Measurements from ENCODE around the gene SMIM15. TPM values are rescaled to one million over a fixed set of nuclear protein-coding genes. Genes with fewer than 3 reads are reported as not detected.

SMIM15 gene
- total and polyA plus RNA-seq, 5 donors from 2014 or later: 15.9 to 73.1 (median 44.1) TPM

DNA sequence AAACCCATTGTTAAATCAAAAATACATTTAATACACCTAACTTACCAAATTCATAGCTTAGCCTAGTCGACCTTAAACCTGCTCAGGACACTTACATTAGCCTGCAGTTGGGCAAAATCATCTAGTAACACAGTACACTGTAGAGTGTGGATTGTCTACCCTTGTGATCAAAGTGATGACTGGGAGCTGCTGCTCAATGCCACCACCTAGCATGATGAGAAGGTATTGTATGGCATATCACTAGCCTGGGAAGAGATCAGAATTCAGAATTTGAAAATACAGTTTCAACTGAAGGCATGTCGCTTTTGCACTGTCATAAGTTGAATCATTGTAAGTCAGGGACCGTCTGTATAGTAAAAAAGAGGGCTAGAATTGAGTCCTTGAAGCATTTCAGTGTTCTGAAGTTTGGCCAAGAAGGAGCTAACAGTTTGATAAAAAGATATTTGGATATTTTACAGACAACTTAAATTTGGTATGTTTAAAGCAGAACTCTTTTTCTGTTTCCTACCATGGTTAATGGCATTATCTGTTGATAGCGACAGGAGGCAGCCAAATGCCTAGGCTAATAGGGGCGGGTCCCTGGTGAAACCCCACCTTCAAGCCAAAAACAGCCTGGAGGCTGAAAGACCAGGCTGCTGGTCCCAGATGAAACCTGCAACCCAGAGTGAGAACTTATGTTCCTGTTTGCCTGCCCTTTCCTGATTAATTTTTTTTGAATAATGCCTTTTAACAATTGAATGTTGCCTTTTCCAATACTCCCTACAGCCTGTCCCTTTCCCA, 23.0 kb downstream of the SMIM15 start:
- peaks cover 0 to 4% (median 1%) of the 10 kb centered on the region in 4 donors for H3K4me1 Mint-ChIP-seq

DNA sequence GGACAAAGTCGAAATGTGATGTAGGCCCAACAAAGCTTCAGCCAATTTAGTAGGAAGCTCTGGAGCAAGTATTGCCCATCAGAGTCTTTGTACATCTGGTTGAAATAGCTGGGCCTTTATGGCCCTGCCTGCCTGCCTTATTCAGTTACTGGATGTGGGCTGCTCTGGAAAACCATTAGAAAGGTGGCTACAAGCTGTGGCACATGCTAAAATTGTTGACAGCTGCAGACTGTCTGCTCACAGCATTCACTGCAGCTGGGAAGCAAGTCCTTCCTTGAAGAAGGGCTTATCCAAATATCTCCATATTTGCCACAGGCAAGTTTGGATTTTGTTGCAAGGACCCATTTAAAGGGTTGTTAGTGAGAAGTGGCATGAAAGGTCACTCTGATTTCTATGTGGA, 24.4 kb downstream of the SMIM15 start:
- Histone ChIP-seq H3K9me3 (ENCODE audit: control insufficient read depth in 2 of 2, low read length in 2 of 2) (no peaks in the 10 kb centered on the region), H3K36me3 (ENCODE audit: control insufficient read depth, insufficient read depth, low read length) (no peaks in the 10 kb centered on the region), H3K4me1 (ENCODE audit: control insufficient read depth, insufficient read depth, low read length, poor library complexity, severe bottlenecking) (no peaks in the 10 kb centered on the region), H3K4me3 (ENCODE audit: low read depth, low read length) (no peak overlapping the region), H3K27ac (ENCODE audit: insufficient read depth, low read length, poor library complexity, severe bottlenecking) (no peak overlapping the region), H3K27me3 (ENCODE audit: control insufficient read depth, insufficient read depth, low read length) (no peaks in the 10 kb centered on the region)
- H3K4me1 Mint-ChIP-seq: peaks cover 0 to 4% (median 1%) of the 10 kb centered on the region in 4 donors
- no peak for ATAC-seq (ENCODE audit: low read depth in 2 of 2)
- DNase-seq: no peak
- no peaks in the 10 kb centered on the region for H3K36me3 Mint-ChIP-seq
- H3K27me3 Mint-ChIP-seq: no peaks in the 10 kb centered on the region
- H3K4me3 Mint-ChIP-seq: no peak overlapping the region
- H3K27ac Mint-ChIP-seq: no peak overlapping the region
- peaks cover 0 to 1% (median 0%) of the 10 kb centered on the region in 7 donors for H3K9me3 Mint-ChIP-seq

More for the DNA sequence above, 23.0 kb downstream of the SMIM15 start:
- peak overlapping the region in 1 of 3 donors; percentile 2 for H3K27ac Mint-ChIP-seq
- H3K9me3 ChIP-seq (ENCODE audit: control insufficient read depth in 2 of 2, low read length in 2 of 2): no peaks in the 10 kb centered on the region
- H3K27me3 Mint-ChIP-seq: no peaks in the 10 kb centered on the region
- no peak overlapping the region for H3K27ac ChIP-seq (ENCODE audit: insufficient read depth, low read length, poor library complexity, severe bottlenecking)
- H3K27me3 ChIP-seq (ENCODE audit: control insufficient read depth, insufficient read depth, low read length): no peaks in the 10 kb centered on the region
- peaks cover 0 to 1% (median 0%) of the 10 kb centered on the region in 7 donors for H3K9me3 Mint-ChIP-seq
- no peaks in the 10 kb centered on the region for H3K36me3 ChIP-seq (ENCODE audit: control insufficient read depth, insufficient read depth, low read length)
- no peaks in the 10 kb centered on the region for H3K4me1 ChIP-seq (ENCODE audit: control insufficient read depth, insufficient read depth, low read length, poor library complexity, severe bottlenecking)
- no peaks in the 10 kb centered on the region for H3K36me3 Mint-ChIP-seq
- H3K4me3 Mint-ChIP-seq: no peak overlapping the region
- no peak for DNase-seq
- peak in 1 of 2 donors; percentile 45 for ATAC-seq (ENCODE audit: low read depth in 2 of 2)
- no peak overlapping the region for H3K4me3 ChIP-seq (ENCODE audit: low read depth, low read length)

DNA sequence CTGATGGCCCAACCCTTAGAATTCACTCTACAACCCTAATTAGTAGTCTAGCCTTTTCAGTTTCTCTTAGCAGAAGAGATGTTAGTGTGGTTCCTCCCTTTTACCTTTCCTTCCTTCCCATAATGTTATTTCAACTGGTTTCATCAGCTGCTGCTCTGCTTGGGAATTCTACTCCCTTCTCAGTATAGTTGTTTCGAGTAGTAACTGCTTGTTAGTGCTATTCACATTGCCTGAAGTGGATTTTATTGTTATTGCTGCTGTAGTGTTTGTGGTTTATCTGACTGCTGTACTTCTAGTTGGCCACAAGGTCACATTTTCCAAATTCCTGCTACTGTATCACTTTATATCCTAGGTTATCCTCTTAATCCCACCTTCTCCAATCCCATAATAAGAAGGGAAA, 29.7 kb downstream of the SMIM15 start:
- H3K36me3 ChIP-seq (ENCODE audit: control insufficient read depth, insufficient read depth, low read length): no peaks in the 10 kb centered on the region
- H3K4me3 ChIP-seq (ENCODE audit: low read depth, low read length): no peak overlapping the region
- H3K27me3 ChIP-seq (ENCODE audit: control insufficient read depth, insufficient read depth, low read length): no peaks in the 10 kb centered on the region
- peaks cover 3% of the 10 kb centered on the region for H3K36me3 Mint-ChIP-seq
- no peak overlapping the region for H3K4me3 Mint-ChIP-seq
- peaks cover 0 to 3% (median 1%) of the 10 kb centered on the region in 4 donors for H3K4me1 Mint-ChIP-seq
- H3K27ac ChIP-seq (ENCODE audit: insufficient read depth, low read length, poor library complexity, severe bottlenecking): no peak overlapping the region
- H3K27ac Mint-ChIP-seq: peak overlapping the region in 1 of 3 donors; percentile 10
- H3K27me3 Mint-ChIP-seq: no peaks in the 10 kb centered on the region
- no peaks in the 10 kb centered on the region for H3K9me3 ChIP-seq (ENCODE audit: control insufficient read depth in 2 of 2, low read length in 2 of 2)
- peaks cover 0 to 5% (median 1%) of the 10 kb centered on the region in 7 donors for H3K9me3 Mint-ChIP-seq
- no peak for ATAC-seq (ENCODE audit: low read depth in 2 of 2)
- no peaks in the 10 kb centered on the region for H3K4me1 ChIP-seq (ENCODE audit: control insufficient read depth, insufficient read depth, low read length, poor library complexity, severe bottlenecking)
- no peak for DNase-seq

DNA sequence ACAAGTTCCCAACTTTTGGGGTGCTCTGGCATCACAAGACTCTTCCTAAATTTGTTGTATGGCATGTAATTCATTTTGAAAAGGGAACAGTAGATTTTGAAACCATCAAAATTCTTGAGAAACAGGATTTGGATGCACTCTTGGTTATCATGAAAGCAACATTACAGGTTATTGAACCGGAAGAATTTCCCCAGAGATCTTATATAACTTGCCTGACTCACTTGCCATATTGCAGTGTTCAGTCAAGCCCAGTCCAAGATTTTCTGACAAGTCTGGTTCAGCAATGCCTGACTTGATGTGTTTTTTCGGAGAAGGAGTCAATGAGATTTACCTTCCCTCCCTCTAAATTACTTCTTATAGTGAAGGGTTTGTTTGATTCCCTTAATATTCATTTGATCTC, 32.0 kb downstream of the SMIM15 start:
- Histone ChIP-seq H3K27me3 (ENCODE audit: control insufficient read depth, insufficient read depth, low read length) (no peaks in the 10 kb centered on the region), H3K4me3 (ENCODE audit: low read depth, low read length) (no peak overlapping the region), H3K36me3 (ENCODE audit: control insufficient read depth, insufficient read depth, low read length) (no peaks in the 10 kb centered on the region), H3K27ac (ENCODE audit: insufficient read depth, low read length, poor library complexity, severe bottlenecking) (no peak overlapping the region), H3K4me1 (ENCODE audit: control insufficient read depth, insufficient read depth, low read length, poor library complexity, severe bottlenecking) (no peaks in the 10 kb centered on the region), H3K9me3 (ENCODE audit: control insufficient read depth in 2 of 2, low read length in 2 of 2) (no peaks in the 10 kb centered on the region)
- H3K27ac Mint-ChIP-seq: no peak overlapping the region
- ATAC-seq (ENCODE audit: low read depth in 2 of 2) (no peak), DNase-seq (no peak)
- peaks cover 7% of the 10 kb centered on the region for H3K36me3 Mint-ChIP-seq
- H3K4me3 Mint-ChIP-seq: no peak overlapping the region
- no peaks in the 10 kb centered on the region for H3K27me3 Mint-ChIP-seq
- no peaks in the 10 kb centered on the region for H3K4me1 Mint-ChIP-seq
- peaks cover 0 to 5% (median 1%) of the 10 kb centered on the region in 7 donors for H3K9me3 Mint-ChIP-seq

DNA sequence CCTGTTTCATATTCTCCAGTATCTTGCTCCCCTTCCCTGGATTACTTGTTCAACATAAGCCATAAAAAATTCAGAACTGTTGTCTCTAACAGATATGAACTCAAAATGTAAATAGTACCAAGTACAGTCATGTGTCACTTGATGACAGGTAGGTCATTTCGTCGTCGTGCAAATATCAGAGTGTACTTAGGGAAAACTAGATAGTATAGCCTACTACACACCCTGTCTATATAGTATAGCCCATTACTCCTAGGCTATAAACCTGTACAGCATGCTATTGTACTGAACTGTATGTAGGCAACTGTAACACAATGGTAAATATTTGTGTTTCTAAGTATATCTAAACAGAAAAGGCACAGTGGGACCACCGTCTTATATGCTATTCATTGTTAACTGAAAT, 39.1 kb downstream of the SMIM15 start:
- Mint-ChIP-seq H3K9me3 (no peaks in the 10 kb centered on the region), H3K36me3 (peaks cover 11% of the 10 kb centered on the region), H3K4me3 (no peak overlapping the region), H3K4me1 (peaks cover 0 to 3% (median 0%) of the 10 kb centered on the region in 4 donors), H3K27me3 (no peaks in the 10 kb centered on the region), H3K27ac (no peak overlapping the region)
- Histone ChIP-seq H3K9me3 (ENCODE audit: control insufficient read depth in 2 of 2, low read length in 2 of 2) (no peaks in the 10 kb centered on the region), H3K36me3 (ENCODE audit: control insufficient read depth, insufficient read depth, low read length) (no peaks in the 10 kb centered on the region), H3K27ac (ENCODE audit: insufficient read depth, low read length, poor library complexity, severe bottlenecking) (no peak overlapping the region), H3K4me3 (ENCODE audit: low read depth, low read length) (no peak overlapping the region), H3K4me1 (ENCODE audit: control insufficient read depth, insufficient read depth, low read length, poor library complexity, severe bottlenecking) (no peaks in the 10 kb centered on the region), H3K27me3 (ENCODE audit: control insufficient read depth, insufficient read depth, low read length) (no peaks in the 10 kb centered on the region)
- ATAC-seq (ENCODE audit: low read depth in 2 of 2) (no peak), DNase-seq (no peak)

DNA sequence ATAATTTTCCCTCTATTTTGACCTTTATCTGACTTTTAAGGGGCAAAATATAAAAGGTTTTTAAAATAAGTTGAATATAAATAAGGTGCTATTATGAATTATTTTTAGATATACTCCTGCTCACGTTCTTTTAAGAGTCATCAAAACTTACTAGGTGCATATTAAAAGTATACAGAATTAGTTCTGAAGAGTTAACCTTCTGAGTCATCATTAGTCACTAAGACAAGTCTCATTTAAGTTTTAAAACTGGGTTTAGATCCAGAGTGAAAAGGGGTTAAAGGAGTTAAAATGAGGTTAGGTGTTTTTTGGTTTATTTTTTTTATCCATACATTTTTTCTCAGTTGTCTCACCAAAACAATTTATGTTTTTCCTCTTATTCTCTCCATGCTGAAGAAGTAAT, 41.7 kb downstream of the SMIM15 start:
- Mint-ChIP-seq H3K27me3 (no peaks in the 10 kb centered on the region), H3K4me1 (peaks cover 0 to 5% (median under 1%) of the 10 kb centered on the region in 4 donors), H3K4me3 (no peak overlapping the region), H3K36me3 (peaks cover 8% of the 10 kb centered on the region), H3K9me3 (peaks cover 0 to 2% (median 0%) of the 10 kb centered on the region in 7 donors), H3K27ac (no peak overlapping the region)
- H3K27me3 ChIP-seq (ENCODE audit: control insufficient read depth, insufficient read depth, low read length): no peaks in the 10 kb centered on the region
- no peaks in the 10 kb centered on the region for H3K9me3 ChIP-seq (ENCODE audit: control insufficient read depth in 2 of 2, low read length in 2 of 2)
- no peaks in the 10 kb centered on the region for H3K4me1 ChIP-seq (ENCODE audit: control insufficient read depth, insufficient read depth, low read length, poor library complexity, severe bottlenecking)
- no peak for DNase-seq
- H3K27ac ChIP-seq (ENCODE audit: insufficient read depth, low read length, poor library complexity, severe bottlenecking): no peak overlapping the region
- no peak overlapping the region for H3K4me3 ChIP-seq (ENCODE audit: low read depth, low read length)
- no peak for ATAC-seq (ENCODE audit: low read depth in 2 of 2)
- no peaks in the 10 kb centered on the region for H3K36me3 ChIP-seq (ENCODE audit: control insufficient read depth, insufficient read depth, low read length)

DNA sequence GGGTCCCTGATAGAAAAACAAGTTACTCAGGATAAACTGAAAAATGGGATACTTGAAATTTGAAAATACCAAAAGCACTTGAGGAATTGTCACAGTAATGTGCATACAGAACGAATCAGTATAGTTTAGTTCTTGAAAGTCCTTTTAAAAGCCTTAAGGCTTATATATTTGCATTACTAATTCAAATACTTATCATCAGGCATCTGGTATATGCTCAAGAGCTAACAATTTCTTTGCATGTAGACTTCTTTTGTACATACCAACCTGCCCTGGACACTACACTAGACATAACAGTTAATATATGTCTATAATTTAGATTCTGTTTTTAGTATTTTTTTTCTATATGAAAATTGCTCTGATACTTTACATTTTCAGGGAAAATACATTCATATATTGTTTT, 43.2 kb downstream of the SMIM15 start:
- H3K36me3 Mint-ChIP-seq: peaks cover 19% of the 10 kb centered on the region
- H3K9me3 Mint-ChIP-seq: peaks cover 0 to 4% (median under 1%) of the 10 kb centered on the region in 7 donors
- Histone ChIP-seq H3K4me3 (ENCODE audit: low read depth, low read length) (no peak overlapping the region), H3K27ac (ENCODE audit: insufficient read depth, low read length, poor library complexity, severe bottlenecking) (no peak overlapping the region), H3K27me3 (ENCODE audit: control insufficient read depth, insufficient read depth, low read length) (no peaks in the 10 kb centered on the region), H3K36me3 (ENCODE audit: control insufficient read depth, insufficient read depth, low read length) (peaks cover 3% of the 10 kb centered on the region), H3K9me3 (ENCODE audit: control insufficient read depth in 2 of 2, low read length in 2 of 2) (no peaks in the 10 kb centered on the region), H3K4me1 (ENCODE audit: control insufficient read depth, insufficient read depth, low read length, poor library complexity, severe bottlenecking) (no peaks in the 10 kb centered on the region)
- H3K27me3 Mint-ChIP-seq: no peaks in the 10 kb centered on the region
- no peak overlapping the region for H3K27ac Mint-ChIP-seq
- peaks cover 0 to 5% (median 3%) of the 10 kb centered on the region in 4 donors for H3K4me1 Mint-ChIP-seq
- no peak for ATAC-seq (ENCODE audit: low read depth in 2 of 2)
- no peak overlapping the region for H3K4me3 Mint-ChIP-seq
- no peak for DNase-seq

DNA sequence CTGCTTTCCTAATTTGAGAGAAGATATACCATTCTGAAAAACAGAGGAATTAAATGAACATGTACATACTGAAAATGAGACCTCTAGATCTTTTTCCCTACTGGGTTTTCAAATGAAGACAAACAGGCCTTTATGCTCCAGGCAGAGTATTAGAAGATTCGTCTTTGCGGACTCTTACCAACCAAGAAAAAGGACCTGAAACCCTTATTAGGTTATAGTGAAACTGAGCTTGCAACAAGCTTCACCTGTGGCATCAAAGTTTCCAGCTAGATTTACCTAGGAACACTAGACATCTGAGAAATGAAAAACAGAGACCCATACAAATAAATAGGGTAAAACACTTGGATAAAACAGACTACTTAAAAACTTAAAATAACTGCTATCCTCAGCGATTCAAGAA, 46.3 kb downstream of the SMIM15 start:
- no peak for ATAC-seq (ENCODE audit: low read depth in 2 of 2)
- Histone ChIP-seq H3K4me3 (ENCODE audit: low read depth, low read length) (no peak overlapping the region), H3K27ac (ENCODE audit: insufficient read depth, low read length, poor library complexity, severe bottlenecking) (no peak overlapping the region), H3K9me3 (ENCODE audit: control insufficient read depth in 2 of 2, low read length in 2 of 2) (no peaks in the 10 kb centered on the region), H3K36me3 (ENCODE audit: control insufficient read depth, insufficient read depth, low read length) (peaks cover 3% of the 10 kb centered on the region), H3K27me3 (ENCODE audit: control insufficient read depth, insufficient read depth, low read length) (no peaks in the 10 kb centered on the region), H3K4me1 (ENCODE audit: control insufficient read depth, insufficient read depth, low read length, poor library complexity, severe bottlenecking) (no peaks in the 10 kb centered on the region)
- H3K36me3 Mint-ChIP-seq: peaks cover 28% of the 10 kb centered on the region
- H3K27me3 Mint-ChIP-seq: no peaks in the 10 kb centered on the region
- no peak overlapping the region for H3K4me3 Mint-ChIP-seq
- DNase-seq: no peak
- H3K27ac Mint-ChIP-seq: no peak overlapping the region
- H3K4me1 Mint-ChIP-seq: peaks cover 0 to 5% (median 5%) of the 10 kb centered on the region in 4 donors
- H3K9me3 Mint-ChIP-seq: peaks cover 0 to 14% (median 6%) of the 10 kb centered on the region in 7 donors
